Non-pigmented ciliary epithelial cell (primary cell): Measurements from ENCODE around the gene VARS2.
"Not testable (repeated sequence)": the region's sequence is repeated elsewhere in the genome, so short reads cannot be mapped to it uniquely, and the experiment has no call there.

Experiments used
- DNase-seq: peaks from one replicate; pipeline ENCODE4 v3.0.0-alpha.2; 2010; ENCODE audit warnings: low read depth

The VARS2 gene

DNA sequence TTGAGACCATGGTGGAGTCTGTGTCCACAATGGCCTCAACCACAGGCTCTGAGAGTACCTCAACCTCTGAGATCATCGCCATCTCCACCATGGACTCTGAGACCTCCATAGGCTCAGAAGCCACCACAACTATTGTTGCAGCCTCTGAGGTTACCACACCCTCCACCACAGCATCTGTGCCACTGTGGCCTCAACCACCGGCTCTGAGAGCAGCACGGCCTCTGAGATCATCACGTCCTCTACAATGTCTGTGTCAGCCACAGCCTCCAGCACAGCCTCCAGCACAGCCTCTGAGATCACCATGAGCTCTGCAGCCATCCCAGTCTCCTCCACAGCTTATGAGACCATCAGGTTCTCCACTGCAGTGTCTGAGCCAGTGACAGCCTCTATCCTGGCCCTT lies 50.0 kb downstream of the VARS2 start:
- no peak for DNase-seq

GRCh38 chr6:30965140-30965601 lies 51.1 kb downstream of the VARS2 start:
- no peak for DNase-seq

DNA sequence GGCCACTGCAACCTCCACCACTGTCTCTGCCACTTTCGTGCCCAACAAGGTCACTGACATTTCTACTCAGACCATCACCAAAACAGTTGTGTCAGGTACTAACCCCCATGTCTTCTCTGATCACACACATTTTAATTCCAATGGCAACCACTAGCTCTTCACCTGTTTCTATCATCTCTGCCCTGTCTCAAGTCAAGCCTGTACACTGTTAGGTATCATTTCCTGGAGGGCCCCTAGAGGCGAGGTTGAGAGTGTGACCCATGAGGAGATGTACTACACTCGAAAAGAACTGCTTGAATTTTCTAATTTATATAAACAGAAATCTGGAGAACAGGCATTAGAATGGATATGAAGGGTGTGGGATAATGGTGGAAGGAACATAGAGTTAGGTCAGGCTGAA lies 52.1 kb downstream of the VARS2 start:
- DNase-seq: no peak

DNA sequence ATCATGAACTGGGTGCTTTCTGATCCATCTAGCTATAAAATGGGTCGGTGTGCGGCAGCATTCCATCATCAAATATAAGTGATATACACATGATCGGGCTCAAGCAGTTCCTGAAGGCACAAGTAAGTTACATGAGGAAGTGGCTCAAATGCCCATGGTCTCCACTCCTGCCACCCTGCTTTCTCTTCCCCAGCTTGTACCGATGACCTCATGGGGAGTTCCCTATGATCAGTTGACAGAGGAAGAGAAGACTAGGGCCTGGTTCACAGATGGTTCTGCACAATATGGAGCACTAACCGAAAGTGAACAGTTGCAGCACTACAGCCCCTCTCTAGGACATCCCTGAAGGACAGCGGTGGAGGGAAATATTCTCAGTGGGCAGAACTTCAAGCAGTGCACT lies 55.1 kb downstream of the VARS2 start:
- DNase-seq: not testable (repeated sequence)

GRCh38 chr6:30970946-30971345 lies 56.9 kb downstream of the VARS2 start:
- no peak for DNase-seq

- DNase-seq: no peak
These were observed 58.8 kb downstream of the VARS2 start for GRCh38 chr6:30972816-30973215.

- DNase-seq: no peak
These were observed 60.6 kb downstream of the VARS2 start for GRCh38 chr6:30974490-30975252.
